ENCODE results near the gene RNF212.

The RNF212 gene

GRCh38 chr4:1155314-1155713, 42.0 kb upstream of the RNF212 start:
- Histone ChIP-seq H3K4me1 (ENCODE audit: insufficient read depth, low read length, poor library complexity, severe bottlenecking) (no peaks in the 10 kb centered on the region), H2AFZ (ENCODE audit: low read length) (no peak overlapping the region), H3K79me2 (ENCODE audit: insufficient read depth, low read length) (no peaks in the 10 kb centered on the region), H3K9me2 (replicated peaks; ENCODE audit: low read depth, low read length) (no peaks in the 10 kb centered on the region), H3K4me2 (ENCODE audit: low read depth, low read length, poor library complexity, severe bottlenecking) (no peak overlapping the region), H3K9ac (ENCODE audit: low read depth, low read length, poor library complexity, severe bottlenecking) (no peak overlapping the region), H3K4me3 (ENCODE audit: low read length, poor library complexity, severe bottlenecking) (no peak overlapping the region), H3F3A (ENCODE audit: low read depth) (no peaks in the 10 kb centered on the region), H3K9me3 (ENCODE audit: insufficient read depth, low read depth, low read length) (peaks cover 18% of the 10 kb centered on the region; the same call in 1 of the 2 replicates), H3K27me3 (ENCODE audit: insufficient read depth, low read length, poor library complexity, severe bottlenecking) (no peaks in the 10 kb centered on the region), H4K20me1 (ENCODE audit: insufficient read depth, low read length, poor library complexity, severe bottlenecking) (no peaks in the 10 kb centered on the region), H3K36me3 (ENCODE audit: insufficient read depth, low read length) (no peaks in the 10 kb centered on the region)
- TF ChIP-seq EZH2phosphoT487 (IDR thresholded peaks at IDR 0.05; ENCODE audit: borderline replicate concordance) (no peak), CTCF (conservative IDR thresholded peaks at IDR 0.05; ENCODE audit: low read length) (no peak)

GRCh38 chr4:1154523-1155182, 41.3 kb upstream of the RNF212 start:
- Histone ChIP-seq H3K4me2 (ENCODE audit: low read depth, low read length, poor library complexity, severe bottlenecking) (no peak overlapping the region), H3K9me2 (replicated peaks; ENCODE audit: low read depth, low read length) (no peaks in the 10 kb centered on the region), H3K4me3 (ENCODE audit: low read length, poor library complexity, severe bottlenecking) (no peak overlapping the region), H3K9me3 (ENCODE audit: insufficient read depth, low read depth, low read length) (peaks cover 21% of the 10 kb centered on the region; the same call in 1 of the 2 replicates), H2AFZ (ENCODE audit: low read length) (no peak overlapping the region), H3K9ac (ENCODE audit: low read depth, low read length, poor library complexity, severe bottlenecking) (no peak overlapping the region), H3K27me3 (ENCODE audit: insufficient read depth, low read length, poor library complexity, severe bottlenecking) (no peaks in the 10 kb centered on the region), H3F3A (ENCODE audit: low read depth) (no peaks in the 10 kb centered on the region), H3K79me2 (ENCODE audit: insufficient read depth, low read length) (no peaks in the 10 kb centered on the region), H4K20me1 (ENCODE audit: insufficient read depth, low read length, poor library complexity, severe bottlenecking) (no peaks in the 10 kb centered on the region), H3K4me1 (ENCODE audit: insufficient read depth, low read length, poor library complexity, severe bottlenecking) (no peaks in the 10 kb centered on the region), H3K36me3 (ENCODE audit: insufficient read depth, low read length) (no peaks in the 10 kb centered on the region)
- no peak for TF ChIP-seq CTCF (conservative IDR thresholded peaks at IDR 0.05; ENCODE audit: low read length)
- no peak for TF ChIP-seq EZH2phosphoT487 (IDR thresholded peaks at IDR 0.05; ENCODE audit: borderline replicate concordance)

GRCh38 chr4:1154126-1154522, 40.8 kb upstream of the RNF212 start:
- Histone ChIP-seq H3K9me2 (replicated peaks; ENCODE audit: low read depth, low read length) (no peaks in the 10 kb centered on the region), H3K79me2 (ENCODE audit: insufficient read depth, low read length) (no peaks in the 10 kb centered on the region), H4K20me1 (ENCODE audit: insufficient read depth, low read length, poor library complexity, severe bottlenecking) (no peaks in the 10 kb centered on the region), H3F3A (ENCODE audit: low read depth) (no peaks in the 10 kb centered on the region), H3K9me3 (ENCODE audit: insufficient read depth, low read depth, low read length) (peaks cover 21% of the 10 kb centered on the region; the same call in 1 of the 2 replicates), H3K4me1 (ENCODE audit: insufficient read depth, low read length, poor library complexity, severe bottlenecking) (no peaks in the 10 kb centered on the region), H3K4me3 (ENCODE audit: low read length, poor library complexity, severe bottlenecking) (no peak overlapping the region), H2AFZ (ENCODE audit: low read length) (no peak overlapping the region), H3K27me3 (ENCODE audit: insufficient read depth, low read length, poor library complexity, severe bottlenecking) (no peaks in the 10 kb centered on the region), H3K4me2 (ENCODE audit: low read depth, low read length, poor library complexity, severe bottlenecking) (no peak overlapping the region), H3K9ac (ENCODE audit: low read depth, low read length, poor library complexity, severe bottlenecking) (no peak overlapping the region), H3K36me3 (ENCODE audit: insufficient read depth, low read length) (no peaks in the 10 kb centered on the region)
- TF ChIP-seq EZH2phosphoT487 (IDR thresholded peaks at IDR 0.05; ENCODE audit: borderline replicate concordance) = no peak
